ENCODE results near the gene GTF2B.
"Not testable (repeated sequence)": the region's sequence is repeated elsewhere in the genome, so short reads cannot be mapped to it uniquely, and the experiment has no call there.

Gene GTF2B

GRCh38 chr1:88891318-88891950 lies at the start of gene GTF2B:
GTF2B (minus strand) TSS chr1:88891567; CDS start chr1:88891499, 68 bp downstream.
- DNase-seq: peak; percentile 94

- DNase-seq: not testable (repeated sequence)
Measured at GRCh38 chr1:88938528-88938927, 47.2 kb upstream of the GTF2B start.

GRCh38 chr1:88936760-88937342 lies 45.5 kb upstream of the GTF2B start:
- DNase-seq: no peak

- DNase-seq: no peak
Measured at GRCh38 chr1:88936223-88936523, 44.8 kb upstream of the GTF2B start.

GRCh38 chr1:88935522-88936222 lies 44.3 kb upstream of the GTF2B start:
- no peak for DNase-seq

GRCh38 chr1:88930176-88930575 lies 38.8 kb upstream of the GTF2B start:
- not testable (repeated sequence) for DNase-seq

GRCh38 chr1:88923224-88923623 lies 31.9 kb upstream of the GTF2B start:
- DNase-seq: no peak

- DNase-seq: no peak
Measured at GRCh38 chr1:88922214-88922613, 30.8 kb upstream of the GTF2B start.

GRCh38 chr1:88920845-88921244 lies 29.5 kb upstream of the GTF2B start:
- DNase-seq: no peak

GRCh38 chr1:88917321-88918025 lies 26.1 kb upstream of the GTF2B start:
- DNase-seq: no peak

GRCh38 chr1:88916883-88917282 lies 25.5 kb upstream of the GTF2B start:
- DNase-seq: no peak

GRCh38 chr1:88911800-88912199 lies 20.4 kb upstream of the GTF2B start:
- DNase-seq: not testable (repeated sequence)

- DNase-seq: no peak
Measured at GRCh38 chr1:88911161-88911560, 19.8 kb upstream of the GTF2B start.

GRCh38 chr1:88910401-88910800 lies 19.0 kb upstream of the GTF2B start:
- DNase-seq: no peak

GRCh38 chr1:88900883-88901282 lies 9.5 kb upstream of the GTF2B start:
- DNase-seq: no peak

GRCh38 chr1:88897070-88897730 lies 5.8 kb upstream of the GTF2B start:
- no peak for DNase-seq

- no peak for DNase-seq
Measured at GRCh38 chr1:88892357-88892877, 1.1 kb upstream of the GTF2B start.

- no peak for DNase-seq
Measured at GRCh38 chr1:88891951-88892340, 579 bp upstream of the GTF2B start.

- peak; percentile 23 for DNase-seq
Measured at GRCh38 chr1:88890791-88891317, 513 bp downstream of the GTF2B start.

GRCh38 chr1:88890131-88890530 lies 1.2 kb downstream of the GTF2B start:
- DNase-seq: no peak

- DNase-seq: no peak
Measured at GRCh38 chr1:88888750-88889149, 2.6 kb downstream of the GTF2B start.

GRCh38 chr1:88885933-88886332 lies 5.4 kb downstream of the GTF2B start:
- DNase-seq: no peak

GRCh38 chr1:88883156-88883555 lies 8.2 kb downstream of the GTF2B start:
- DNase-seq: no peak
